ENCODE measurements around the gene GNRHR. TPM values are rescaled to one million over a fixed set of nuclear protein-coding genes. Genes with fewer than 3 reads are reported as not detected.

The GNRHR gene
- total RNA-seq, 1 experiment from 2014 or later, result not detected

DNA sequence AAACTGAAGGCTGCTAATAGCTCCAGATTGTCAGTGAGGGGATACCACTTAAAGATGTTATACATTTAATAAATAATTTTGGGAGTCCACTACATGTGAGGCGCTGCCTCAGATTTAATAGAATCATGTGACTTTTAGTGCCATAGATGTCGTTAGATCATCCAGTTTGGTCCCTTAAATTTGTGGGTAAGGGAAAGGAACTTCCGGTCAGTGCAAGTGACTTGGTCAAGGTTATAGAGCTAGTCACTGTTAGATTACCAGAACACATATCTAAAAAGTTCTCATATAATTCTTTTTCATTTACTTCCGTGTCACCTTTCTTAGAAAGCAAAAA, 52.7 kb downstream of the GNRHR start:
- POLR2A ChIA-PET, result interaction anchor here (0.5 to 2.8 kb wide), 12 partner anchors 9 to 160 kb away, joined by 3 to 14 read pairs (median 4); partner anchors contain the start of gene CENPC
- Mint-ChIP-seq H3K36me3 (ENCODE audit: insufficient read depth, unreplicated experiment) (peaks cover 6% of the 10 kb centered on the region), H3K9me3 (ENCODE audit: unreplicated experiment) (peaks cover 8% of the 10 kb centered on the region), H3K4me3 (ENCODE audit: unreplicated experiment) (peak overlapping the region; percentile 85), H3K4me1 (ENCODE audit: insufficient read depth, unreplicated experiment) (peaks cover 26% of the 10 kb centered on the region), H3K27me3 (ENCODE audit: insufficient read depth, unreplicated experiment) (no peaks in the 10 kb centered on the region), H3K27ac (ENCODE audit: low read depth, unreplicated experiment) (peak overlapping the region; percentile 95)
- BruUV-seq (replicated peaks), result TSS peak; percentile 77
- TF ChIP-seq, protein P1, sequence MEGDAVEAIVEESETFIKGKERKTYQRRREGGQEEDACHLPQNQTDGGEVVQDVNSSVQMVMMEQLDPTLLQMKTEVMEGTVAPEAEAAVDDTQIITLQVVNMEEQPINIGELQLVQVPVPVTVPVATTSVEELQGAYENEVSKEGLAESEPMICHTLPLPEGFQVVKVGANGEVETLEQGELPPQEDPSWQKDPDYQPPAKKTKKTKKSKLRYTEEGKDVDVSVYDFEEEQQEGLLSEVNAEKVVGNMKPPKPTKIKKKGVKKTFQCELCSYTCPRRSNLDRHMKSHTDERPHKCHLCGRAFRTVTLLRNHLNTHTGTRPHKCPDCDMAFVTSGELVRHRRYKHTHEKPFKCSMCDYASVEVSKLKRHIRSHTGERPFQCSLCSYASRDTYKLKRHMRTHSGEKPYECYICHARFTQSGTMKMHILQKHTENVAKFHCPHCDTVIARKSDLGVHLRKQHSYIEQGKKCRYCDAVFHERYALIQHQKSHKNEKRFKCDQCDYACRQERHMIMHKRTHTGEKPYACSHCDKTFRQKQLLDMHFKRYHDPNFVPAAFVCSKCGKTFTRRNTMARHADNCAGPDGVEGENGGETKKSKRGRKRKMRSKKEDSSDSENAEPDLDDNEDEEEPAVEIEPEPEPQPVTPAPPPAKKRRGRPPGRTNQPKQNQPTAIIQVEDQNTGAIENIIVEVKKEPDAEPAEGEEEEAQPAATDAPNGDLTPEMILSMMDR (IDR thresholded peaks at IDR 0.05; ENCODE audit: unreplicated experiment), result no peak
- CTCF ChIA-PET, result interaction anchor here (0.5 to 2.8 kb wide), 6 partner anchors 14 to 743 kb away, joined by 3 to 7 read pairs (median 3); no protein-coding TSS in a partner anchor
- intact Hi-C loops (cut with micrococcal nuclease), result loop anchor here (1.0 to 2.0 kb wide), 2 partner anchors 45 to 156 kb away; partner anchors contain the start of gene CENPC
- no peak for DNase-seq (ENCODE audit: unreplicated experiment)

DNA sequence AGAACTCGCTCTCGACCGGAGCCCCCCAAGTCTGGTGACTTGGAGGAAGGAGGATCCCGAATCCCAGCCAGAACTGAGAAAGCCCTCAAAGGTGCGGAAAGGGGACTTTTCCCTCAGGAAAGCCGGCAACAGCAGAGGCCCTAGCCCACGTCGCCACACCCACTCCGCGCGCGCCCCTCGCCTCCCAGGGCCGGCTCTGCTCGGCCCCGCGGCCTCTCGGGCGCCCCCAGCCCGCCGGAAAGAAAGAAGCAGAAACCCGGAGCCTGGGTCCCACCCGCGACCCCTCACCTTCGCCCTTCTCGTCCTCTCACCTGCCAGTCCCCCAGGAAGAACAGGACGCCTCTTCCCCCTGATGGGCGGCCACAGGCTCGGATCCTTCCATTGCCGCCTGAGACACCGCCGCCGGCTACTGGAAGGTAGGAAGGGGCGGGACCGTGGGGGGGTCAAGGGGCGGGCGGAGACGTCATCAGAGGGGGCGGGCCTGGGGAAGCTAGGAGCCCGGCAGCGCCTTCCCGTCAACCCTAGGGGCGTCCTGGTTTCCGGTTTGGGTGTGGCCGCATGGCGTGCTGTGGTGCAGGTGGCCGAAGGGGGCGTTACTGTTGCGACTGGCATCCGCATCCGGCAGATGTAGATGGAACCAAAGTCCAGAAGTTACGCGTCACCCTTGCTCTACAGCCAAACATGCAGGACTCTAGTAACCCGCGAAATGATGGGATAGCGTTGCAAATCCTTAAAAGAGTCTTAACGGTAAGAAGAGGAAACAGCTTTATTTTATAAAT, 53.3 kb downstream of the GNRHR start, which contains the start of gene UBA6:
Gene UBA6, minus strand, starts transcription at position 418 of the 779 bp plus-strand sequence. Its CDS starts 36 bp downstream, at position 382.
- DNase-seq (ENCODE audit: unreplicated experiment), result peak; percentile 97
- POLR2A ChIA-PET, result interaction anchor here (0.5 to 2.8 kb wide), 21 partner anchors 9 to 228 kb away, joined by 3 to 14 read pairs (median 4); partner anchors contain the start of gene CENPC
- intact Hi-C loops (cut with micrococcal nuclease), result loop anchor here (1.0 to 2.0 kb wide), 2 partner anchors 46 to 156 kb away; partner anchors contain the start of gene CENPC
- H3K9me3 Mint-ChIP-seq (ENCODE audit: unreplicated experiment), result peaks cover 3% of the 10 kb centered on the region
- peak within 1 kb of the TSS; percentile 95 for H3K27ac Mint-ChIP-seq (ENCODE audit: low read depth, unreplicated experiment)
- TF ChIP-seq, protein P1 (IDR thresholded peaks at IDR 0.05; ENCODE audit: unreplicated experiment), result peak; percentile 40
- peaks cover 26% of the 10 kb centered on the region for H3K4me1 Mint-ChIP-seq (ENCODE audit: insufficient read depth, unreplicated experiment)
- peaks cover 6% of the 10 kb centered on the region for H3K36me3 Mint-ChIP-seq (ENCODE audit: insufficient read depth, unreplicated experiment)
- no peaks in the 10 kb centered on the region for H3K27me3 Mint-ChIP-seq (ENCODE audit: insufficient read depth, unreplicated experiment)
- BruUV-seq (replicated peaks), result no TSS peak
- peak within 1 kb of the TSS; percentile 85 for H3K4me3 Mint-ChIP-seq (ENCODE audit: unreplicated experiment)
- CTCF ChIA-PET, result interaction anchor here (0.5 to 2.8 kb wide), 11 partner anchors 11 to 742 kb away, joined by 3 to 7 read pairs (median 3); no protein-coding TSS in a partner anchor

DNA sequence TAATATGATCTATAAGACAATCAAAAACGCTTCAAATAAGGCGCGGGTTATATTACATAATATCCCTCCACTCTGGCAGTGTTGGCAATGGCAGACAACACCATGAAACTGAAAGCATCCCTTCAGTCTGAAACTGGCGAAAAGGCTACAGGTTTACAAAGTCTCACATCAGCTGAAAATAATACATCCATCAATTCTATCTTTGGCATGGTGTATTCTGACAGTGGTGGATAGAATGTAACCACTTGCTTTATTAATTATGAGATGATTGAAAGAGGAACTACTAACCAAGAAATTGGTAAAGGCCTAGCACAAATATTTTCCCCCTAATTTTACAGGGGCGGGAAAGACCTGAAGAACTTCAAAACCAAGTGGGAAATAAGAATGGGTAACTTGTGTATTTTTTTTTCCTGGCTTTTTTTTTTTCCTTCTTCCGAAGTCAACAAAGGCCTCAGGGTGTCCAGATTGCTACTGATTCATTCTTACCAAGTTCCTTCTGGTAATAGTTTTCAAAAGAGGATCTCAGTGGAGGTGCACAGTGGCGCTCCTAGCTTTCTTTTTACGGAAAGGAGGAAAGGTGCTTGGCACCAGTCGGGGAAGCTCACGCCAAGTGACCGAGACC, 54.0 kb downstream of the GNRHR start:
- BruUV-seq (replicated peaks), result TSS peak; percentile 54
- no peaks in the 10 kb centered on the region for H3K27me3 Mint-ChIP-seq (ENCODE audit: insufficient read depth, unreplicated experiment)
- peaks cover 31% of the 10 kb centered on the region for H3K4me1 Mint-ChIP-seq (ENCODE audit: insufficient read depth, unreplicated experiment)
- CTCF ChIA-PET, result interaction anchor here (0.7 to 2.8 kb wide), 11 partner anchors 12 to 150 kb away, joined by 3 to 7 read pairs (median 3); no protein-coding TSS in a partner anchor
- peak overlapping the region; percentile 95 for H3K27ac Mint-ChIP-seq (ENCODE audit: low read depth, unreplicated experiment)
- POLR2A ChIA-PET, result interaction anchor here (0.6 to 2.8 kb wide), 16 partner anchors 8 to 361 kb away, joined by 3 to 14 read pairs (median 4); partner anchors contain the start of gene CENPC
- peak overlapping the region; percentile 85 for H3K4me3 Mint-ChIP-seq (ENCODE audit: unreplicated experiment)
- intact Hi-C loops (cut with micrococcal nuclease), result loop anchor here (2.0 kb wide), 1 partner anchor 47 kb away; no protein-coding TSS in a partner anchor
- DNase-seq (ENCODE audit: unreplicated experiment), result peak; percentile 39
- H3K36me3 Mint-ChIP-seq (ENCODE audit: insufficient read depth, unreplicated experiment), result peaks cover 6% of the 10 kb centered on the region
- no peaks in the 10 kb centered on the region for H3K9me3 Mint-ChIP-seq (ENCODE audit: unreplicated experiment)
- TF ChIP-seq, protein P1 (IDR thresholded peaks at IDR 0.05; ENCODE audit: unreplicated experiment), result no peak
